ENCODE results near the gene THSD4.

Gene THSD4

DNA sequence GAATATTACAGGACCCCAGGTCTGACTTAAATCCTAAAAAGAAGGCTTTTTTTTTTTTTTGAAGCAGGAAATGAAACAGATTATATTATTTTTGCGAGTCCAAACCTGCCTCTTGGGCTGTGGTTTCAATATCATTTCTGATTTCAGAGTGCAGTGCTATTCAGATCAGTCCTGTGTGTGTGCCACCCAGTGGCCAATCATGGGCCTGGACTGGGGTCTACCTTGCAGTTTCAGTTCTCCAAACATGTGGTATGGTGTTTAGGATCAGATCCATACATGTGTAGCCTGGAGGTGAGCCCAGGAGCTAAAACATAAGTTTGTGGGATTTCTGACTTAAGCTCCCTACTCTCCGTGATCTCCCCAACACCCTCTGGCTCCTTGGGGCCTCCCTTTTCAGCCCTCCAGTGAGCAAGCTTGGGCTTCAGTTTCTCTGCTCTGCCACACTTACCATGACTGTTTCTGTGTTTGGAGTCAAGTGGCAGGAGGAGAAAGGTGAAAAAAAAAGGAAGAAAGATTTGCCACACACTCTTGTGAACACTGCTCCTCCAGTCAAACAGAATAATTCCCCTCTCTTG lies 12.1 kb upstream of the THSD4 start:
- no peak for DNase-seq

DNA sequence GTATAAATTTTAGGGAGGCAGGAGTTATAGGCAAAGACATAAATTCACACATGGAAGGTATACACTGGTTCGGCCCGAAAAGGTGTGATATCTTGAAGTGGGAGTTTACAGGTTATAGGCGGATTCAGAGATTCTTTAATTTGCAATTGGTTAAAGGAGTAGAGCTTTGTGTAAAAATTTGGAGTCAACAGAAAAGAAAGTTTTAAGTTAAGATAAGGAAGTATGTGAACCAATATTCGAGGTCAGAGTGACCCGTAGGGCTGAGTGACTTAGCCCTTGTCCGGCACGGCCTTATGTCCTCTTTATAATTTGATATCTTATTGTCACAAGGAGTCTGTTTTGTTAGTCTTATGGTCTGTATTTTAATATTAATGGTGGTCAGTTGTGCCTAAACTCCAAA lies 10.6 kb upstream of the THSD4 start:
- no peak for DNase-seq

DNA sequence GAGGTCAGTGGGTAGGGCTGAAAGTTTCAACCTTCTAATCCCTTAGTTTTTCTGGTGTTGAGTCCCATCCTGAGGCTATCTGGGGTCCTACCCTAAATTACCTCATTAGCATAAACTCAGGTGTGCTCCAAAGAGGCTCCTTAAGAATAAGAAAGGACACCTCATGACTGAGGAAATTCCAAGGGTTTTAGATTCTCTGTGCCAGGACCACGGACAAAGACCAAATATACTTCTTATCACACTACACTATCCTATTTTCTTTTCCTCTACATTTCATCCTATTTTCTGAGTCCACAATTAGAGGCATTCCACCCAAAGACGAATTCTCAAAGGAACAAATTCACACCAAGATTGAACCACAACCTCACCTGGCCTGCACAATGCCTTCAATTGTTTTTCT lies 9.8 kb upstream of the THSD4 start:
- DNase-seq: no peak

DNA sequence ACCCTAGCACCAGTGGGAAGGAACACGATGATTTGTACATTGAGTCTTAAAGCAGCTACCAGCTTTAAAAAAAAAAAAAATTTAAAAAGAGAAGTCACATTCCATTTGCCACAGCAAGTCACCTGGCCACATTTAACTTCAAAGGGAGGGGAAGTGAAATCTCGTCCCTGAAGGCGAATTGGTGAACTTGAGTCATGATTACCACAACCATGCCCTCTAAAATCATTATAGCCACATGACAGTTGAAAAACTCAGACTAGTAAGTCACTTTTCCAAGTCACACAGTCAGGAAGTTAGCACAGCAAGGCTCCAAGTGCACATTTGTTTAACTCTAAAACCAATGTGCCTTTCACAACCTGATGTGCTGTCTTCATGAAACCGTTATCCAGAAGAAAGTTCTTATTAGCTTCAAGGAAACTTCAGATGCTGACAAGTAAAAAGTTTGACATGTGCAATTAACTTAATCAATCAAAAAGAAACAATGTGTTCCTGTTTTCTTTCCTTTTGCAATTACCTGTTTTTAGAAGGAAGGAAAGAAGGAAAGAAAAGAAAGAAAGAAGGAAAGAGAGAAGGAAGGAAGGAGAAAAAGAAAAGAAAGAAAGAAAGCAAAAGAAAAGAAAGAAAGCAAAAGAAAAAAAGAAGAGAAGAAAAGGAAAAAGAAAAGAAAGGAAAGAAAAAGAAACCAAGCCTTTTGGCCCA lies 8.3 kb upstream of the THSD4 start:
- DNase-seq: no peak

DNA sequence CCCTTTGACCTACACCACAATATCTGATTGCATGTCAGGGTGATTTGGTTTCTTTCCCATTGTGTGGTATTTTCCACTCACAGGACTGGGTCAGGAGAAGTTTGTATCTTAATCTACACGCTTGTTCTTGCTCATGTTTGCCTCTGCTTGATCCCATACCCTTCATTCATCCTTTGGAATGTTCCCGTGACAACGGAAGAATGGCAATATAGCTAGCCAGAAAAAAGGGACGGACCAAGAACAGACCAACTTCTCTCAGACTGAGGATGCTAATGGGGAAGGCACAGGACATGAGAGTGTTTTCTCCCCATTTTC lies 7.8 kb upstream of the THSD4 start:
- no peak for DNase-seq

DNA sequence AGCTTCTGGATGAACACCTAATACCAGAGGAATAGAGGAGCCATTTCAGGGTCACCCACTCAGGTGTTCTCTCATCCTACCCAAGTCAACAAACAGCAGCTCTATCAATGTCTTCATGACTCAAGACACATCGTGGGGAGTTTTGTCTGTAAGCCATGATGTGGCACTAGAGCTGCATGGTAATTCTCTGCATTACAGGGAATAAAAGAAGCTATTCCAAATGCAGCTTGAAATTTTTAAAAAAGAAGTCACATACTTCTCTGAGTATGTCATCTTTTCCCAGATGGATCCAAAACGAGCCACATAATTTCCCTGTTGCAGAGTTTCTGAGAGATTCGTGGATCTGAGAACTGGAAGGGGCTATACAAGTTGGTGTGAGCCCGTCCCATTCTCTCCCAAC lies 6.1 kb upstream of the THSD4 start:
- no peak for DNase-seq

DNA sequence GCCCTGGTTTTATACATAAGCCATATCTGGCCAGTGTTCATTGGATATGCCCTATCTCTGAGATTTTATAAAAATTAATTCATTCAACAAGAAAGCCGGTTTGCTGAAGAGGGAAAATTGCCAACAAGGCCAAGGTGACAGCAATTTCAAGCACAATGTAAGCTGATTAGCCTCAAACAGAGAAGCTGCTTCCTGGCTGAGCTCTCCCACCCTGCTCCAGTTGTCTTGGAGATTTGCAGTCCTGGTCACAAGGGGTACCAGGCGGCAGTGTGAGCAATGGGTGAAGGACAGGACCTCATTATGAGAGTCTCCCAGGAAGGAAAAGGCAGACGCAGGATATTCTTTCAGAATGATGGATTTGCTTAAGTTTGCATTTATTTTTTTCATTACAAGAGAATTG lies 5.4 kb upstream of the THSD4 start:
- DNase-seq: no peak

DNA sequence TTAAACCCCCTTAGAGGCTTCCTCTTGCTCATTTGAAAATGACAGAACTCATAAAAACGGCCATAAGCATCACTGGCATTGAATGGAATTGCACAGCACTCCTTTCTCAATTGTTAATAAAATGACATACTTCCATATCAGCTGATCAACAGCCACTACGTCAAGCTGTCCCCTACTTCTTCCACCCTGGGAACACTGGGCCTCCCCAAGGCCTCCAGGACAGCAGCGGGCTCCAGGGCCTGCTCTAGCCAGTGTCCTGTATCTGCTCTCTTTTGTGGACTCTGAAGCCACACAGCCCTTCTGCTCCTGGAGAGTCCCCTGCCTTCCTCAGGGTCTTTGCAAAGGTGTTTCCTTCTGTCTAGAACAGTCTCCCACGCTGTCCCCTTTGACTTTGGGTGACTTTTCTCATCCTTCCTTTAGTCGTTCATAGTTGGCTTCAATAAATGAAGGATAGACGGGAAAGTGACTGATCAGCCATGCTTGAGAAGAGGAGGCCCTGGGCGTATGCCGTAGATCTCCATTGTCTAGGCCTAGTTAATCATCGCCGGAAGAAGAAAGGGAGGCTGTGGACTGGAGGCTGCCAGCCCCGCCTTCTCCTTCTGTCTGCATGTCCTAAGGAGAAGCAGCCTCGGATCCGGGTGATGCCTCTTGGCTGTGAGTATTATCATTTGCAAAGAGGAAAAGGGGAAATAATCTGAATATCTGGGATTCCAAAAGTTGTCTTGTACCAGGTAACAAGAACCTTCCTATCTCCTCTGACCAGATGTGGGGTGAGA lies 4.7 kb upstream of the THSD4 start:
- no peak for DNase-seq

DNA sequence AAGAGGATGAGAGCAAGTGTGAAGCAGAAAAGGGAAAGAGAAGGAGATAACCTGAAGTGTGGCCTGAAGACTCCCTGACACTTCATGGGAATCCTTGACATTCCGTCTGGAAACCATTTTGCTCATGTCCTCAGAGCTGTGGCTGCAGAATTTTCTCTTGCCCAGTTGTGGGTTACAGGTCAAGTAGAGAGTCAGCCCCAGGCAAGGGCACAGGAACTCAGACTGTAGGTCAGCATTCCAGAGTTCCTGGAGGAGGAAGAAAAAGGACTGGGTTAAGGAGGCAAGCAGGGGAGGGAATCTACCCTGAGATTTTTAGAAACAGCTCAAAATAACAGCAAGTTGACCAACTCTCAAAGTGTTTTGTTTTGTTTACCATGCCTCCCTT lies 4.1 kb upstream of the THSD4 start:
- DNase-seq: no peak

DNA sequence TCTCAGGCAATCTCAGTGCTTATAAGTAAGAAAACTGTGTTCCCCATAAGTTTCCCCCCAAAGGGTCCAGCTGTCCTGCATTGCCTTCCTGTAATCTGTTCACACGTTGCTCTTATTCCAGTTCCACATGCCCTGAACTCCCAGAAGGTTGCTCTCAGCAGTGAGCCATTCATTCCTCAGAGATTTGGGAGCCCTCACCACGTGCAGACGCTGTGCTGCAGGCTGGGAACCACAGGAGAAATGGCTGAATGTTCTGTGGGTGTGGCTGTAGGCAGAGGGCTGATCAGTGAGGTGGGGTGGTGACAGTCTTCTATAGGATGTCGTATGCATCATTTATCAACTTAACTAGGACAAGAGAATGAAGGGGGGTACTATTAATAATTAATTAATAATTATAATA lies 3.3 kb upstream of the THSD4 start:
- no peak for DNase-seq

DNA sequence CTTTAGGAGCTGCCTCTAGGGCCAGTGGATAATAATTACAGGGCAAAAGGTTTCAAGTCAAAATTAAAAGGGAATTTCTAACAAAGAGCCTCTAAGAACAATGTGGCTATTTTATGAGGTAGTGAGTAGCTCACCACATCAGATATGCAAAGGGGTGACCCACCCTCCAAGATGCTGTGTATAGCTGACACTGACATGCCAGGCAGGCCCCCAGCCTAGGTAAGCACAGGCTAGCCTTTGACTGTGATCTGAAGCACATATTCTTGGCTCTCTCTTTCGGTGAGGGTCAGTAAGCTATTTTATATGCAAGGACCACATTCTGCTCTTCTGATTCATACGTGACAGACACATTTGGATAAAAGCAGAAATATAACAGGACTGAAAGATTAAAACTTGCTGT lies 2.8 kb upstream of the THSD4 start:
- no peak for DNase-seq

DNA sequence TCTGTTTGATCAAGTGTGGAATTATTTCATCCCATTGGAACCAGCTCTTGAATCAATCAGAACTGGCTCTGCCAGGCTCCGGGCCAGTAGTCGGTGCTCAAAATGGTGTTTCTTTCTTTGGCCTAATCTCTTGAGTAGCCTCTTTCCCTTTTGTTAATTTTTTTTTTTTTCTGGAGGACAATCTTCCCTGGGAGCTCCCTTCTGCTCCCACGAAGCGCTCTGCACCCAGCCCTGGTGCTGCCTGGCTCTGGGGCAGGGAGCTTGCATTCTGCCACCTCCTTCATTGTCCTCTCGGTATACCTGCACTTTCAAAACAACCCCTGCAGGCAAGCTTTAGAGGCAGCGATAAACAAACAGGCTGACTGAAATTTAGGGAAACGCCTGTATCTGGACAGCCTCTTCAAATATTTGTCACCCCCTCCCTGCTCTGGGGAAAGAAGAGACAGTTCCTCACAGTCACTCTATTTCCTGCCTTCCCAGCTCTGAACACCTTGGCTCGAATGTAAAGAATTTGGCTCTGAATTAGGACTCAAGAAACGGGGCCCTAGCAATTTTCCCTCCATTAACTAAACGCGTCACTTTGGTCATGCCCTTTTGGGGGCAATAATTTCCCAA lies 1.1 kb upstream of the THSD4 start:
- no peak for DNase-seq

DNA sequence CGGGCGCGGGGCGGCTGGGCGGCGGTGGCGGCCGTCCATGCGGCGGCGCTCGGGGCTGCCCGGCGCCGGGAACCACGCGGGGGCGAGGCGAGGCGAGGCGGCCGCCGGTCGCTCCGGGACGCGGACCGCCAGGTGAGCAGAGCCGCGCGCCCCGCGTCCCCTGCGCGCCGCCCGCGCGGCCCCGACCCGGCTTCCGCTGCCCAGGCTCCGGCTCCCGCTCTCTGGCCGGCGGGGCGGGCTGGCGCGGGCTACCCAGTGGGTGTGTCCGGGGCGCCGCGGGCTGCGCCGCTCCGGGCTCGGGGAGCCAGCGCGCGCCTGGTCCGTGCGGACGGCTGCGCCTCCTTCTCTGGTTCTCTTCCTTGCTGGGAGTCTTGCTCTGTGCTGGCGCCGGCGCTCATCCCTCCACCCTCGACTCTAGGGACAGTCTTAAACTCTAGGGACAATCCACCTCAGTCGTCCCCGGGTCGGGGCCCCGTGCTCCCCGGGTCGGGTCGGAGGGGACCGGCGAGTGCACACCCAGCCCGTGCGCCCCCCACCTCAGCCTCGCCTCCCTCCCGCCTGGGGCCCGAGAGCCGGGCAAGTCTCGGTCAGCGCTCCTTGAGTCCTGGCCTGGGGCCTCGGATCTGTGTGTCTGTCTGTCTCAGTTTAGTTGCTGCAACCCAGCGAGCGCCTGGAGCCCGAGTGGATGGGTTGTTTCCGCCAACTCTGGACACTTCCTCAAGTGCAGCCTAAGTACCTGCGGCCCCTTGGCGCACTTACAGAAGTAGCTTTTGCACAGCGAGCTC lies 488 bp downstream of the THSD4 start:
- DNase-seq: peak; percentile 64

DNA sequence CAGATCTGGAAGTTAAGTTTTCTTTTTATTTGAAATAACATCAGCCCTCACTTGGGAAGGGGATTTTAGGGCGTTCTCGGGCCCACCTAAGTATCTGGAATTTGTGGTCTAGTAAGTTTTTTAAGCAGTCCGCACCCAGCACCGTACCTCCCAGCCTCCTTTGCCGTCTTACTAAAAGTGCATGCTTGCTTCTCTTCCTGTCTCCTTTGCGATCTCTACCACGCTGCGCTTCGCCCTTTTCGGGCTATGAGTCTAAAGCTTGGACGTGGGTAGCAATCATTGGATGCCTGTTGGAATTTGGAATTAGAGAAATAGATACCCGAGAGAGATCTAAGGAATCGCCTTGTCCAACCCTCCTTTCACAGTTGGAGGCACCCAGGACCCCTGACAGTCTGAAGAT lies 1.1 kb downstream of the THSD4 start:
- DNase-seq: no peak

DNA sequence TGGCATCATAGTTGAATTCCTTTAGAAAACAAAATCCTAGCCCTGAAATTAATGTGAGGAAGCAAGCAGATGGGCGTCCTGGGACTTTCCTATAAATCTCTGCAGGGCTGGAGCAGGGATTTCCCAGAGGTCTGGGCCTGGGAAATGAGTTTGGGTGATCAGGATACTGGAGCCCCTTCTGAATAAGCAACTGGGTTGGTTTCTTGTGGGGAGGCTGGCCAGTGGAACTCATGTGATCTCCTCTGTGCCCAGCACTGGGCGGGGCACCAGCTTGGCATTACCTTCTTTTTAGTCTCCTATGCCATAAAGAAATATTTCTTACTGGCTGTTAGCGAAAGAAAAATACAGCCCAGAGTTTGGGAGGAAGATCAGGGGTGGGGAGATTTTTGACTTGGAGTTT lies 1.7 kb downstream of the THSD4 start:
- DNase-seq: no peak

DNA sequence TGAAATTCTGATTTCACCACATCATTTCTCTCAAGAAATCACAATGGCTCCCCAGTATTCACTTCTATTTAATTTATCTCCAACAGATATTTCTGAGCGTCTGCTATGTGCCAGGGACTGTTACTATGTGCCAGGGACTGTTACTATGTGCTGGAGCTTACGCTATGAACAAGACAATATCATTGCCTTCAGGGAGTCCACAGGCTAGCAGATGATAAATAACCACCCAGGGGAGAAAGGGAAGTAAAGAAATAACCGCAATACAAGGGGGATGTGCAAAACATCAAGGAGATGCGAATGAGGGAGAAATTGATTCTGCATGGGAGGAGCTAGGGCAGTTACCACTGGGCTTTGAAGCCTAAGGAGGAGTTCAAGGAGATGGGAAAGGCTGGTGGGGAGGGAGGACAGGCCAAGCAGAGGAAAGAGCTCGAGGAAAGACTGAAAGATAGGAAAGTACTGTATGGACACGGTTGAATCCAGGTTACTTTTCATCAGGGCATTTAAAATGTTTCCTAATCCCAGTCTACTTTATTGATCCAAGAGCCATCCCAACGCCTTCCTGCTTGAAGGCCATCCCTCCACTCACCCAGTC lies 2.5 kb downstream of the THSD4 start:
- DNase-seq: no peak

DNA sequence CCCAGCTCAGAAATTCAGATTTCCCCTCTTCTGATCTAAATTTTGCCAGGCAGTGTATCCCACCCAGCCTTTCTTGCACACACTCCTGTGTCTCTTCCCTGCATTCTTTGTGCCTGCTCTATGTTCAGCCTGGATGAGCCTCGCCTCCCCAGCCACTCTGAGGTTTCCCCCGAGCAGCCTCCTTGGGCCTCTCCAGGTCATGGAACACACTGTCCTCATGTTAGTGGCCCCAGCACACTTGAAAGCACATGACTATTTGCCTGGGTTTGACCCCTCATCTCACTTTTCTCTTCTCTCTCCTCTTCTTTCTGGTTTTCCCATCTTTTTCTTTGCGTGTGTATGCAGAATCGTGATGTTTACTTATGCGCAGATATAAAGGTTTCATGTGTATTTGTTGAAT lies 3.1 kb downstream of the THSD4 start:
- no peak for DNase-seq

DNA sequence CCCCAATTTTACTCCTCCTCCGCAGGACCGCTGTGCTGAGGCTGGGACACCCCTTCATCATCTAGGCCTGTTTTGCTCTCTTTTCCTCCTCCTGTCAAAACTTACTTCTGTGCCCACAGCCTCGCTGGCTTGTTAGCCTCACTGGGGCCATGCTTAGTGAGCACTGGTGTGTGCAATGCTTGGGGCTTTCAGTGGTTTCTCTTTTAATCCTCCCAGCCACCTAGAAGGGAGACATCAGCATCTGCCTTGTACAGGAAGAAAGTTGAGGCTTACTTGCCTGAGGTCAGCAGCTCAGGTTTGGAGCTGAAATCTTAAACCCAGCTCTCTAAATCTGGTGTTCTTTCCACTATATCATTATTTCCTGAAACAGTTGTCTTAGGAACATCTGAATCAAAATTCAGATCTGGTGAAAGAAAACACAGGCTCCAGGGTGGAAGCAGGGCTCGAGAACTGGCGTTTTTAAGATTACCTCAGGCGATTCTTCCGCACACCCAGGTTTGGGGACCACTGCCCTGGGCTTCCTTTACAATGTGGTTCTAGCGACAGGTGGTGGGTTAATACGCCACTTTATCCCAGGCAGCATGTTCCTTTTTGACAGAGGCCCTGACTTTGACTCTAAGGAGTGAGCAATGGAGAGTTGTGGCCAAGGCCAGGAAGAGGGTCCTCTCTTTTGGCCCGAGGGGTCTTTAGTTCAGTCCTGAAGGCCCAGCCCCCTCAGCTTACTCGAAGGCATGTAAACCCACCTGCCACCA lies 3.8 kb downstream of the THSD4 start:
- no peak for DNase-seq

DNA sequence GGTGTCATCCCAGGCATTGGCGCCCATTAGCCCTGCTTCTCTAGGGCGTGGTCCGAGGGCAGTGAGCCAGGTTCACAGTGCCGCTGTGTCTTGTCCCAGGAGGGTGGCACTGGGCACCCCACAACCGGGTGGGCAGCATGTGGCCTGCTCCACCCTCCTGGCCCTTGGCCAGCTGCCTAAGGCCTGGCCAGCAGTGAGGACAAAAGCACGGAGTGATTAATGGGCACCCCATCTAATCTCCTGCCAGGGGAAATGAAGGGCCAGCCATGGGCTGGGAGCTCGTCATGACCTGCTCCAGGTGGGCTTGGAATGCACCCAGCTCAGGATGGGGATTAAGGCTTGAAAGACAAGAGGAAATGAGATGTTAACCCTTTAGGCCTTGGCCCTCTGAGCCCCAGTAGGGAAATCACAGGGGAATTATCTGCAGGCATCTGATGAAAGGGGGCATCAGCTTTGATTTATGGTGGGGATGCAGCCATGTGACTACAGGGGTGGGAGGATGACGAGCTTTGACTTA lies 5.2 kb downstream of the THSD4 start:
- no peak for DNase-seq

DNA sequence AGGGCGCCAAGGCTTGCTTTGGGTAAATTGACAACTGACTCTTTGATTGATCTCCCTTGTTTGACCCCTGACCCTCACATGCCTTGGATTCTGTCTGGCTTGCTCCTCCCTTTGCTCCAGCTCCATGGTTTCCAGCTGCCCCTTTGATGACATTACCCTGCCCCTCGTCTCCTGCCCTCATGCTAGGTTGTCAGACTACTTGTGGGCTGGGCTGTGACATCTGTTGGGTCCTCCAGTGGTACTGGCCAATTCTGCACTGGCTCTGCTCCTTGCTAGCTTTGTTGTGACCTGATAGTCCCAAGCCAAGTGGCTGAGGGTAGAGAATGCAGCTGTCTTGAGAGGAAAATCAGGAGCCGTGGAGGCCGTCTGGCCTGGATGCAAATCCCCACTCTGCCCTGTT lies 6.2 kb downstream of the THSD4 start:
- DNase-seq: no peak

DNA sequence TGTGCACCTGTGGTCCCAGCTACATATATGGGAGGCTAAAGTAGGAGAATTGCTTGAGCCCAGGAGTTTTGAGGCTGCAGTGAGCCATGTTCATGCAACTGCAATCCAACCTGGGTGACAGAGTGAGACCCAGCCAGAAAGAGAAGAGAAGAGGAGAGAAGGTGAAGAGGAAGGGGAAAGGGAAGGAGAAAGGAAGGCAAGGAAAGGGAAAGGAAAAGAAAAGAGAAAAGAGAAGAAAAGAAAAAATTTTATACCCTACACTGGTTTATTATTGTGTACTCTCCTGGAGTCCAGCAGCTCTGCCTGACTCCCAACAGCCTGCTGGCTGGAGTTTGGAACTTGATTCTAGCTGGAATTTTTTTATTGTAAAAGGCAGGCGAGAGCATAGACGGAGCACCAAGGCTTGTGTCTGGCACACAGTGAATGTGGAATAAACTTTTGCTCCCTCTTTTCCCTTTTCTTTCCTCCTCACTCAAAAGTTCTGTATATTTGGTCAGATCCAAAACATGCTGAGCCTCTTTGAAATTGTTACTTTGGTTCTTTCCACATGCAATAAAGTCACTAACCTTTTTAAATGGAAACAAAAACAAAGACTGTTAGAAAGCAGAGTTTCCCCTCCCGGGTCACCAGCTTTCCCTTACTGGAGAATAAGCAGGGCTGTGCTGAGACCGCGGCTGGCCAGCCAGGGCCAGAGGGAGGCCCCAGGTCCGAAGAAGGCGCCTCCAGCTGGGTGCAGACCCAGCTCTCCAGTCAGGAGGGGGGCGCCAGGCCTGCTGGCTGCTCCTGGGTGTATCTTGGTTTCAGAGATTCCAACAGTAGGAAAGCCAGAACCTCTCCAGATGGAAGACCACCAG lies 9.9 kb downstream of the THSD4 start:
- DNase-seq: peak; percentile 57

Measured in left hindlimb (tissue), 1 donor.